Measurements from ENCODE around the gene PI4K2B.
"Not testable (repeated sequence)": the region's sequence is repeated elsewhere in the genome, so short reads cannot be mapped to it uniquely, and the experiment has no call there.

Gene PI4K2B

GRCh38 chr4:25233737-25234389, at the start of gene PI4K2B:
TSS of gene PI4K2B (plus strand) at chr4:25234033. CDS start at chr4:25234164, 131 bp downstream.
- DNase-seq: peak; percentile 71

- DNase-seq: no peak
Measured at GRCh38 chr4:25184056-25184455, 49.8 kb upstream of the PI4K2B start.

GRCh38 chr4:25190407-25190806, 43.4 kb upstream of the PI4K2B start:
- no peak for DNase-seq

GRCh38 chr4:25198713-25199112, 35.1 kb upstream of the PI4K2B start:
- DNase-seq: no peak

GRCh38 chr4:25207997-25208396, 25.8 kb upstream of the PI4K2B start:
- no peak for DNase-seq

GRCh38 chr4:25209702-25210101, 24.1 kb upstream of the PI4K2B start:
- no peak for DNase-seq

- DNase-seq: no peak
Measured at GRCh38 chr4:25211721-25212120, 22.1 kb upstream of the PI4K2B start.

GRCh38 chr4:25212822-25213221, 21.0 kb upstream of the PI4K2B start:
- DNase-seq: no peak

GRCh38 chr4:25213347-25213979, 20.4 kb upstream of the PI4K2B start:
- DNase-seq: no peak

- not testable (repeated sequence) for DNase-seq
Measured at GRCh38 chr4:25214750-25215149, 19.1 kb upstream of the PI4K2B start.

- no peak for DNase-seq
Measured at GRCh38 chr4:25215511-25215910, 18.3 kb upstream of the PI4K2B start.

- no peak for DNase-seq
Measured at GRCh38 chr4:25221377-25221776, 12.5 kb upstream of the PI4K2B start.

GRCh38 chr4:25223802-25224375, 9.9 kb upstream of the PI4K2B start:
- DNase-seq: no peak

- no peak for DNase-seq
Measured at GRCh38 chr4:25229804-25230203, 4.0 kb upstream of the PI4K2B start.

- DNase-seq: no peak
Measured at GRCh38 chr4:25233194-25233593, 639 bp upstream of the PI4K2B start.

GRCh38 chr4:25234390-25235370, 847 bp downstream of the PI4K2B start:
- no peak for DNase-seq

- DNase-seq: no peak
Measured at GRCh38 chr4:25235401-25235800, 1.6 kb downstream of the PI4K2B start.

- not testable (repeated sequence) for DNase-seq
Measured at GRCh38 chr4:25236030-25236429, 2.2 kb downstream of the PI4K2B start.

- no peak for DNase-seq
Measured at GRCh38 chr4:25236971-25237370, 3.1 kb downstream of the PI4K2B start.

- no peak for DNase-seq
Measured at GRCh38 chr4:25238052-25238451, 4.2 kb downstream of the PI4K2B start.

- not testable (repeated sequence) for DNase-seq
Measured at GRCh38 chr4:25239528-25239927, 5.7 kb downstream of the PI4K2B start.

- not testable (repeated sequence) for DNase-seq
Measured at GRCh38 chr4:25240754-25241210, 6.9 kb downstream of the PI4K2B start.

- DNase-seq: not testable (repeated sequence)
Measured at GRCh38 chr4:25242195-25242594, 8.4 kb downstream of the PI4K2B start.

All from NCI-H1048 (cell line).